ENCODE results near the gene CNNM4.

The CNNM4 gene

GRCh38 chr2:96832754-96833507 is 72.2 kb downstream of the CNNM4 start:
- no peak for DNase-seq (ENCODE audit: low read depth)

DNA sequence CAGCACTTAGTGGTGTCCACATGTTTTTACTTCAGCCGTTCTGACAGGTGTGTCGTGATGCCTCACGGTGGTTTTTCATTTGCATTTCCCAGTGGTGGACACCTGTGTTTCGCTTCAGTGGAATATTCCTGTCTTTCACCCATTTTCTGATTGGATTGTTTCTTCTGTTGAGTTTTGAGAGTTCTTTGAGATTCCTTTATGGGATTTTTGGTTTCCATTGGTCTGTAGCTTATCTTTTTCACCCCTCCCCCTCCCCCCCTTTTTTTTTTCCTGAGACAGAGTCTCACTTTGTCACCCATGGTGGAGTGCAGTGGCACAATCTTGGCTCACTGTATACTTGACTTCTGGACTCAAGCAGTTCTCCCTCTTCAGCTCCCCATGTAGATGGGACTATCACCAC is 75.1 kb downstream of the CNNM4 start:
- DNase-seq (ENCODE audit: low read depth) = no peak

- no peak for DNase-seq (ENCODE audit: low read depth)
These were observed 76.9 kb downstream of the CNNM4 start for GRCh38 chr2:96837575-96837974.

GRCh38 chr2:96838345-96839292 is 77.9 kb downstream of the CNNM4 start:
- DNase-seq (ENCODE audit: low read depth) = no peak

- no peak for DNase-seq (ENCODE audit: low read depth)
These were observed 78.7 kb downstream of the CNNM4 start for GRCh38 chr2:96839293-96839874.

DNA sequence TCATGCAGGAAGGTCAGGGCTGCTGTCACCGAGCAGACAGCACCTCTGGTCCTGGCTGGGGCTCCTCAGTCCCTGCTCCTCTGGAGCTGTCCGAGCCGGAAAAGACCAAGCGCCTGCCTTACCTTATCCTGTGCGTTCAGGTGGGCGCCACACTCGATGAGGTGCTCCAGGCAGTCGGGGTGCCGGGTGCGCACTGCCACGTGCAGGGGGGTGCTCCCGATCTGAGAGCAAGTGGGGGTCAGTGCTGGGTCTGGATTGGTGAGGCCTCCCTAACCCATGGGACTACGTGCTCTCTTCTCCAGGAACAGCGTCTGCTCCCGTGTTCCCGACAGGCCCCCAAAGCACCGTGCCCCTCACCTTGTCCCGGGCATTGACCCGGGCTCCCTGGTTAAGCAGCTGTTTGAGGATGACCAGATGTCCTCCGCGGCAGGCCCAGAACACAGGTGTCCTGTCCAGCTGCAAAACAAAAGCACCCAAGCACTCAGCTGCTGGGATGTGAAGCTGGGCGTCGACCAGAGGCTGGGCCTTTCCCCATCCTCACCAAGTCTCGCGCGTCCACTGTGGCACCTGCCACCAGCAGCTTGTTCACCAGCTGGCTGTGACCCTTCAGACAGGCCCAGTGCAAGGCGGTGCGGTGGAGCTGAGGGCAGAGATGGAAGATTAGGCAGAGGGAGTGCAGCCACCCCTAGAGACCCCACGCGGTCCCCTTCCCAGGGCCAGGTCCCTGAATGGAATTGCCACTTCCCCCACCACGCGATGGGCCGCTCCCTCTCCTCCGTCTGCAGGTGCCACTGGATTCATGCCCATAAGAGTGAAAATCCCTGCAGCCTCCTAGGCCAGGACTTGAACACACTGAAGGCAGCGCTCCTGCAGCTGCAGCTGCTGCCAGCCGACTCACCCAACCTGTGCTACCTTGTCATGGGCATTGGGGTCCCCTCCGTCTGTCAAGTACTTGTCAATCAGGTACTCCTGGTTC is 79.5 kb downstream of the CNNM4 start:
- no peak for DNase-seq (ENCODE audit: low read depth)

DNA sequence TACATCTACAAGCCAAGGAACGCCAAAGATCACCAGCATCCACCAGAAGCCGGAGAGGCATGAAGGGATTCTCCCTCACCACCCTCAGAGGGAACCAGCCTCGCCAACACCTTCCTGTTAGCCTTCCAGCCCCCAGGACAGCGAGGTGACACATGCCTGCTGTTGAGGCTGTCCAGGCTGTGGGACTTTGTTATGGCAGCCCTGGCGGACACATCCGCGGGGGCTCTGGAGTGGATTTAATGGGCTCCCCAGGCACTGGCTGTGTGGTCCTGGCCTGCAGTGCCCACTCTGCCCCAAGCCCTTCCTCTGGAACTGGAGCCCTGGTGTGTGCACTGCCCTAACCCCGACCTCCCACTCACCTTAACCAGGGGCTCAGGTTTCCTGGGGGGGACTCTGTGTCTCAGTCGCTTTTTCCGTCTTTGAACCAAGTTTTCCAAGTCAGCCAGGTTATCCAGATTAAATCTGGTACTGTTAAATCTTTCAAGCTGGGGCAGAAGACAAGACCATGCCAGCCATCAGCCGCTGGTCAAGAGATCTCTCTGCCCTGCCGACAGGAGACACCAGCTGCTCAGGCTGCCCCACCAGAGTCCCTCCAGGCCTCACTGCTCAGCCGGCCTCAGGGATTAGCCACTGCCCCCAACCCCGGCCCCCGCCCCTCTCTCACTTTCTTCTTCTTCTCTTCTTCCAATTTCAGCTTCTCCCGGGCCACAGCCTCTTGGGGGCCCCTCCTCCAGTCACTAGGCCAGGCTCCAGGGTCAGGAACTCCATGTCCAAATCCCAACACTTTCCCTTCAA is 81.2 kb downstream of the CNNM4 start:
- DNase-seq (ENCODE audit: low read depth) = no peak

DNA sequence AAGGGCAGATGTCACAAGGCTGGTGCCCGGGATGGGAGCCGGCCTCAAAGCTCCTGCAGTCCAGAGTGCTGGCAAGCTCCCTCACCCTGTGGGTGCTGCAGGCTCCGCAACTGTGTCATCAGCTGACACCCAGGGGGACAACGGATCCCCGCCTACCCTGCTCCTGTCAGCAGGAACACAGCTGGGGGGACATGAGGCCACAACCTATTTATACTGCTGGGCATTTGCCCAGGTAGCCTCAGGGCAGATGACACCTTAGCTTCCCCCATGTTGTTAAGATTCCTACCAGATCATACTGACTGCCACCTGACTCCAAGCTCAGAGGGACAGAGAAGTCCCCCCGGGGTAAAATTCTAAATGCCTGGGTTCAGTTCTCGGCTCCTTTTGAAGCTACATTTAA is 81.9 kb downstream of the CNNM4 start:
- DNase-seq (ENCODE audit: low read depth) = no peak

GRCh38 chr2:96843538-96844268 is 83.0 kb downstream of the CNNM4 start, which contains the start of gene ANKRD23:
ANKRD23 (minus strand) TSS chr2:96844021; CDS start chr2:96843992, 29 bp downstream.
- no peak for DNase-seq (ENCODE audit: low read depth)

DNA sequence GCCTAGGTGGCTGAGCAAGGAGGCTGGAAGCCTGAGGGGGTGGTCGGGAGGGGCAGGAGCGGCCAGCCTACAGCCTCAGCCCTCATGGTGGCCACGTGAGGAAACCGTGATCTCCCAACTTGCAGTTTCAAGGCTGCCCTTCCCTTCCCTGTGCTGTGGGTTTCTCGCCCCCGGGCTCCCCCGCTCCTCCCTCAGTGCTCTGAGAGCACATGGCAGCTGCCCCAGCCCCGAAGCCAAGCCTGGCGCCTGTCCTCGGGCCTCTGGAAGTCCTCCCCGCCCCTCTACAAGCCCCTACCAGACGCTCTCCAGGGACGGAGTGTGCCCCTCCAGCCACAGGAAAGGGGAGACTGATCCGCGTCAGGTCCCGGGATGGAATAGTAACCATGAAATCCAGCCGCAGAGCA is 83.7 kb downstream of the CNNM4 start:
- no peak for DNase-seq (ENCODE audit: low read depth)

- no peak for DNase-seq (ENCODE audit: low read depth)
These were observed 86.1 kb downstream of the CNNM4 start for GRCh38 chr2:96846825-96847224.

- no peak for DNase-seq (ENCODE audit: low read depth)
These were observed 86.9 kb downstream of the CNNM4 start for GRCh38 chr2:96847586-96847985.

GRCh38 chr2:96848264-96848663 is 87.6 kb downstream of the CNNM4 start:
- DNase-seq (ENCODE audit: low read depth) = no peak

DNA sequence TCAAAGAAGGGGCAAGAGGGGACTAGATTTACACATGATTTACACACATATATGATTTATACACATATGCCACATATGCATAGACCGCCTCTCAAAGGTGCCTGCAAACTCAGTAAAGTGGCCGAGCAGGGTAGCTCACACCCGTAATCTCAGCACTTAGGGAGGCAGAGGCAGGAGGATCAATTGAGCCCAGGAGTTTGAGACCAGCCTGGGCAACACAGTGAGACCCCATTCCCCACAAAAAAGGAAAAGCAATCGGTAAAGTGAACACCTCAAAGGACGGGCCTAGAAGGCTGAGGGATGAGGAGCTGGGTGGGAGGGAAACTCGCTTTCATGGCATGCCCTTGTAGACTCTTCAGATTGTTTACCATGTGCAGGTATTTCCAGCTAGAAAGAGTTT is 92.0 kb downstream of the CNNM4 start:
- DNase-seq (ENCODE audit: low read depth) = no peak

DNA sequence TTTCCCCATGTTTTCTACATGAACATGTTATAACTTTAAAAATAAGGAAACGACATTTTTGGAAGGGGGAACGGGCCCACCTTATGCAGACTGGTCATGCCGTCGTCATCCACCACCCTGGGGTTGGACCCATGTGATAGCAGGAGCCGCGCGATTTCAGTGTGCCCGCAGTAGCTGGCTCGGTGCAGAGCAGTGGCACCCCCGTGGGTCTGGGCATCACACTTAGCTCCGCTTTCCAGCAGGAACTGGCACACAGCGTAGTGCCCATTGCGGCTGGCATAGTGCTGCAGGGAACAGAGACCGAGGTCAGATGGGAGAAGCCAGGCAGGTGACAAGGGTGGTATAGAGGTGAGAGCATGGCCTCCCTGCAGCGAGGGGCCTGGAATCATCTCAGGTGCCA is 92.6 kb downstream of the CNNM4 start:
- no peak for DNase-seq (ENCODE audit: low read depth)

- no peak for DNase-seq (ENCODE audit: low read depth)
These were observed 96.3 kb downstream of the CNNM4 start for GRCh38 chr2:96856776-96857666.

GRCh38 chr2:96857667-96858372 is 97.1 kb downstream of the CNNM4 start, which contains the start of gene ANKRD39:
ANKRD39 (minus strand) TSS chr2:96858016; CDS start chr2:96857987, 29 bp downstream.
- peak; percentile 96 for DNase-seq (ENCODE audit: low read depth)

DNA sequence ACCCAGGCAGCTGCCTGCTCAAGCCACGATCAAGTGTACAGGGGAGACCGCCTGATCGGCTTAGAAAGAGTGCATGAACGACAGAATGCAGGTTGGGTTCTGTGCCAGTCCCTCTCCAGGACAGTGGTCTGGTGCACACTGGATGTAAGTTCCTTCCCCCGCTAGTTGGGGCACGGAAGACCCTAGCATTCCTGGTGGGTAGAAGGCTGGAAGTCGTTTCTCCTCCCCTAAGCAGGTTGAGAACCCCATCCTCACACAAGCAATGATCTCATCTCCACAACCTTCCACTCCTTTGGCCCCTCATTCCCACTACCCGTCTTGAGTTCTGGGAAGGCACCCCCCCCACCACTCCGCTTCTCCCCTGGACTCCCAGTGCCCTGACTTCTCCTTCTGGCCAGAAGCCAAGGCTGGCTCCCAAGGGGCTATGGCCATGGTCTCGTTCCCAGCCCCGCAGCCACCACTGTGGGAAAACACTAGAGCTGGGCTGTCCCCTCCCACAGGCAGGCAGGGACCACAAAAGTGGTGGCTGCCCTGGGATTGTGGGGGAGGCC is 98.5 kb downstream of the CNNM4 start:
- no peak for DNase-seq (ENCODE audit: low read depth)

Measured in CMK (cell line).